SJCRH30 (cell line): Measurements from ENCODE around the gene TEC. TPM values are rescaled to one million over a fixed set of nuclear protein-coding genes. Genes with fewer than 3 reads are reported as not detected.

Experiments
- DNase-seq, 2 experiments: peaks; one replicate each; pipeline ENCODE4 v3.0.0-alpha.2; 2015 to 2020
- H3K27ac ChIP-seq: fragments of 250-450 bp; sonication (Bioruptor Pico); 2 replicates; pipeline ENCODE4 v1.5.1; 2020; ENCODE audit warnings: mild to moderate bottlenecking, moderate library complexity
- H3K27me3 ChIP-seq: fragments of 250-450 bp; sonication (Bioruptor Pico); 2 replicates; pipeline ENCODE4 v1.5.1; 2020; ENCODE audit warnings: mild to moderate bottlenecking, moderate library complexity
- H3K36me3 ChIP-seq: fragments of 250-450 bp; sonication (Bioruptor Pico); 2 replicates; pipeline ENCODE4 v1.5.1; 2020; ENCODE audit warnings: mild to moderate bottlenecking, moderate library complexity
- H3K4me1 ChIP-seq: fragments of 250-450 bp; sonication (Bioruptor Pico); 2 replicates; pipeline ENCODE4 v1.5.1; 2020; ENCODE audit warnings: mild to moderate bottlenecking, moderate library complexity
- H3K4me3 ChIP-seq: fragments of 250-450 bp; sonication (Bioruptor Pico); 2 replicates; pipeline ENCODE4 v1.5.1; 2020; ENCODE audit warnings: mild to moderate bottlenecking, moderate library complexity
- H3K9me3 ChIP-seq: fragments of 250-450 bp; sonication (Bioruptor Pico); replicated peaks from 2 replicates; pipeline ENCODE4 v1.5.1; 2020; ENCODE audit warnings: mild to moderate bottlenecking, moderate library complexity
- total RNA-seq: library from RNA; depleted of rRNA; stranded (reverse); fragments of >200 nt; shearing (Covaris generic); gene quantifications from 2 replicates; pipeline ENCODE4 v1.2.3, GENCODE V29; 2014

TEC gene
- total RNA-seq, 1 experiment from 2014 or later = 11.0 TPM

DNA sequence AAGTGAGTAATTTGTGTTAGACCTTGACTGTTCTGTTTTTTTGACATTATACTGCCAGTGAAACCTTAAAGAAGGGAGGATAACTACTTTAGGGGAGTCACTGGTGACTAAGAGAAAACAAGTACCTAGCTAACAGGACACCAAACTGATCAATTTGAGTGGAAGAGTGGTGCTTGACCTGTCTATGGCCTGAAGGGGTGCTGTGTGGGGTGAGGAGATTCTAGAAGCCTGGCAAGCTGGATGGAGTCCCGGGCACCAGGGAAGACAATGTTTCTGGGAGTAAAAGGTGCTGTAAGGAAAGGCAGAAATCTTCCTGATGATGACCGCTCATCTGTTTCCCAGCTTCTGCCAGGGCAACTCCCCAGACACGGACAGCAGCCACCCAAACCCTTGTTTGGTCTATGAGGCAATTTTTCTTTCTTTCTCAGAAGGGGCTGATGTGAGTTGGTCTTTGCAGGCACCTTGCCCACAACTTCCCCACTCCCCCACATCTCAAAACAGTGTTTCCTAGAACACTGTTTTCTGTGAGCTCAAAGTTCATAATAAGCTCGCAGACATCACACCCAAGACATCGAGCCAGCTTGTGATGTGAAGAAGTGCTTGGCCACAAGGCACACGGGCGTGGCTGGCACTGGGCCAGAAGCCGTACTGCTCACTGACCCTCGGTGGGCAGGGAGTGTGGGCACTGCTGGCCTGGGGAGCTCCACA, 140.2 kb downstream of the TEC start:
- Histone ChIP-seq H3K9me3 (no peaks in the 10 kb centered on the region), H3K4me1 (peaks cover 17% of the 10 kb centered on the region), H3K4me3 (no peak overlapping the region), H3K27me3 (no peaks in the 10 kb centered on the region), H3K36me3 (no peaks in the 10 kb centered on the region), H3K27ac (no peak overlapping the region)
- DNase-seq = no peak

DNA sequence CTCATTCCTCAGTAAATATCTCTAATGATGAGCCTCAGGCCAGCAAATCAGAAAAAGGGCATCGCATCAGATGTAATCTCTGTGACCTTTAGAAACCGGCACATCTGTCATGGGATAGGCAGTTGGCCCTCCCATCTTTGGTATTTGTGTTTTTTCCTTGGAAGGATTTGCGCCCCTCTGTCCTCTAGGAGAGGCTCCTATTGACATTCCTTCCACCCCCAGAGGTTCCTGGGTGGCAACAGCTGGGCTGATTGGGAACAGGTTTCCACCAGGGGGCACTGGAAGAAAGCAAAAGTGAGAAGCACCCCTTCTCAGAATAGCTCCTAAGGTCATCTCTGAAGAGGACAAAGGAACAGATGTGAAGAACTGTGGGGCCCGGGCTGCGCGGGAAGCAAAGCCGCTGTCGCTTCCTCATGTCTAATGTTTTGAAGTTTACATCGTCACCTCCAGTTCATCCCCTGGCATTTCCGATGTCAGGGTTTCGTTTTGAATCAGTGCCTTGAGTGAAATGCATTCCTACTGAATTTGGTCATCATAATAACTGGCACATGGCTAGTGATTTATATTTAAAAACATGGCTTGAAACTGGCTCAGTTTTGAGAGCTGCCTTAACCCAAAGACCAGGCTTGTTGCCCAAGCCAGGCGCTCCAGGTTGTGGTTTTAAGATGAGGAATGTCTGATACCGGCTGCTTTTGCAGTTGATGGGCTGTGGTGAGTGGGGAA, 141.8 kb downstream of the TEC start:
- H3K9me3 ChIP-seq = no peaks in the 10 kb centered on the region
- no peaks in the 10 kb centered on the region for H3K36me3 ChIP-seq
- peaks cover 17% of the 10 kb centered on the region for H3K4me1 ChIP-seq
- H3K4me3 ChIP-seq = peak overlapping the region; percentile 32
- no peaks in the 10 kb centered on the region for H3K27me3 ChIP-seq
- peak; percentile 92 to 96 for DNase-seq
- peak overlapping the region; percentile 74 for H3K27ac ChIP-seq

DNA sequence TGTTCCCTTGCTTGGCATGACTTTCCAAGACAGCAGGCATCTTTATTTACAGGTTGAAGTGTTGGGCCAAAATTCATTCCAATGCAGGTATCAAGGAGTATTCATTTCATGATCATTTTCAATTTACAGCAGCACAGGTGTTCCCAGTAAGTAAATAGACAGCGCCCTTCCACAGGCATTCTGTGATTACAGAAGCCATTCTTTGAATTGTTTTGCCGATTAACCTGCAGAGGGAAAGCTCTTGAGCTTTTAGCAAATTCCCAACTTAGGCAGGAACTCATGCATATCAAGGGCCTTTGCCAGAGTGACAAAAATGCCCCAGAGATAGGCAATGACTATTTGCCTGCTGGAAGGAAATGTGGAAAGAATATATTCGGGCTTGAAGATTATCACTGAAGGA, 142.4 kb downstream of the TEC start:
- Histone ChIP-seq H3K27me3 (no peaks in the 10 kb centered on the region), H3K36me3 (no peaks in the 10 kb centered on the region), H3K9me3 (no peaks in the 10 kb centered on the region), H3K4me3 (peak overlapping the region; percentile 32), H3K4me1 (peaks cover 17% of the 10 kb centered on the region), H3K27ac (peak overlapping the region; percentile 74)
- no peak for DNase-seq

DNA sequence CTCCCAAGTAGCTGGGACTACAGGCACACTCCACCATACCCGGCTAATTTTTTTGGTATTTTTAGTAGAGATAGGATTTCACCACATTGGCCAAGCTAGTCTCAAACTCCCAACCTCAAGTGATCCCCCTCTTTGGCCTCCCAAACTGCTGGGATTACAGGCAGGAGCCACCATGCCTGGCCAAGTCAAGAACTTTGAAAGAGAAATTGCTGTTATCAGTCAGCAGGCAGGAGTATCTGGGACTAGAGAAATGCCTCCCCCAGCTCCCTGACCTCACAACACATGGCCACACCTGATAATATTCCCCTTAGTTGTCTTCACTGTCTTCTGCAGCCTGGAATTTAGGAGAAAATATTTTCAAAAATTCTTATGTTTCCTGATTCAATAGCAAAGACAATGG, 143.0 kb downstream of the TEC start:
- no peak for DNase-seq
- no peaks in the 10 kb centered on the region for H3K27me3 ChIP-seq
- H3K9me3 ChIP-seq = no peaks in the 10 kb centered on the region
- H3K27ac ChIP-seq = no peak overlapping the region
- H3K4me1 ChIP-seq = peaks cover 17% of the 10 kb centered on the region
- no peaks in the 10 kb centered on the region for H3K36me3 ChIP-seq
- H3K4me3 ChIP-seq = no peak overlapping the region

DNA sequence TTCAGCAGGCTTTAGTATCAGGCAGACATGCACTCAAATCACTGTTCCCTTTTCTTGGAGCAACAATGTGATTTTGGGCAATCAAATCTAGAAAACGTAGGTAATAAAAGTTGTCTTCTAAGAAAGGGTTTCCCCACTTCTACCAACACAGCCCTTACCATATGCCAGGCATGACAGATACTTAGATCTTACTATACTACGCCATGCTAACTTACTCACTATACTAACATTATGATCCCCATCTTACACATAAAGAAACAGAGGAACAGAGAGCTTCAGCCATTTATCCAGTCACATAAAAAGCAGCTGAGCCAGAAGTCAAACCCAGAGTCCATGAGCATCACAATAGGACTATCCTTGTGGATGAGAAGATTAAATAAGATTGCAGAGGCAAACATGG, 144.8 kb downstream of the TEC start:
- no peak for DNase-seq

DNA sequence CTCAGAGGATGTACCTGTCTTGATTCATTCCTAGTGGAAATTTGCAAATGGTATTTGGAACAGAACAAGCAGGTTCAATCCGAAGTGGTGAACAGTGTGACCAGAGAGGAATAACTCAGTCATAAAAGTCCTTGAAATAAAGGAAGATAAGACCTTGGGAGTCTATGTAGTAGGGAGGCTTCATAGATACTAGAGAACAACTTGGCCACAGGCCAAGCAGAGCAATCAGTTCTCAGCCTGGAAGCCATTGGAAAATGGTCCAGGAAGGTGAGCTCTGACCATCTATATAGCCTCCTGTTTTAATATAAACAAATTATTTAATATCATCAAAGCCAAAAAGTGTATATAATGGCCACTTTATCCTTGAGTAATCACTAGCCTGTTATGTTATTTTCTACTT, 146.9 kb downstream of the TEC start:
- Histone ChIP-seq H3K4me1 (peaks cover 7% of the 10 kb centered on the region; the same call in 1 of the 2 replicates), H3K27ac (no peak overlapping the region), H3K4me3 (no peak overlapping the region), H3K9me3 (no peaks in the 10 kb centered on the region), H3K36me3 (no peaks in the 10 kb centered on the region), H3K27me3 (no peaks in the 10 kb centered on the region)
- DNase-seq = no peak

More for the DNA sequence above, 144.8 kb downstream of the TEC start:
- Histone ChIP-seq H3K4me1 (peaks cover 17% of the 10 kb centered on the region), H3K4me3 (no peak overlapping the region), H3K9me3 (no peaks in the 10 kb centered on the region), H3K36me3 (no peaks in the 10 kb centered on the region), H3K27ac (no peak overlapping the region), H3K27me3 (no peaks in the 10 kb centered on the region)

DNA sequence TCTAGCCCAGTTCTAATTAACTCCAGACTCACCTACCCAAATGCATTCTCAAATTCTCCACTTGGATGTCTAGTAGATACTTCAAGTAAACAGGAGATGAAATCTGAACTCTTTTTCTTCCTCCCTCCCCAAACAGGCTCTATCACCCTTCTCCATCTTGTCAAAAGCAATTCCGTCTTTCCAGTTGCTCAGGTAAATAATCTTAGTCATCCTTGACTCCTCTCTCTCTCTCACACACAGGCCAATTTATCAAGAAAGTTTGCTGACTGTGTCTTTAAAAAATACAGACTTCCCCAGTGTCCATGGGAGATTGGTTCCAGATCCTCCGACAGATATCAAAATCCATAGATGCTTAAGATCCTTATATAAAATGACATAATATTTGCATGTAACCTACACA, 148.5 kb downstream of the TEC start:
- DNase-seq = no peak
- H3K4me1 ChIP-seq = no peaks in the 10 kb centered on the region

DNA sequence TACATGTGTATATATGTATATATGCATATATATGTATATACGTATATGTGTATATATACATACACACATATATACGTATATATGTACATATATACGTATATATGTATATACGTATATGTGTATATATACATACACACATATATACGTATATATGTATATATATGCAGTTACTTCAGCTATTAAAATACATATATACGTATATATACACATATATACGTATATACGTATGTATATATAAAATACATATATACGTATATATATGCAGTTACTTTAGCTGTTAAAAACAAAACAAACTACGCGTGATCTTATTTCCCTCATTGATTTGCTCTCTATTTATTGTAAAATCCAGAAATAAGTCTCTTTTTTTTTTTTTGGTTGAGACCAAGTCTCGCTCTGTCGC, 149.5 kb downstream of the TEC start:
- no peaks in the 10 kb centered on the region for H3K9me3 ChIP-seq
- H3K4me1 ChIP-seq = no peaks in the 10 kb centered on the region
- no peak overlapping the region for H3K27ac ChIP-seq
- no peak overlapping the region for H3K4me3 ChIP-seq
- no peaks in the 10 kb centered on the region for H3K36me3 ChIP-seq
- H3K27me3 ChIP-seq = no peaks in the 10 kb centered on the region
- DNase-seq = no peak

More for the DNA sequence above, 148.5 kb downstream of the TEC start:
- no peak overlapping the region for H3K27ac ChIP-seq
- no peaks in the 10 kb centered on the region for H3K27me3 ChIP-seq
- H3K9me3 ChIP-seq = no peaks in the 10 kb centered on the region
- no peaks in the 10 kb centered on the region for H3K36me3 ChIP-seq
- no peak overlapping the region for H3K4me3 ChIP-seq

DNA sequence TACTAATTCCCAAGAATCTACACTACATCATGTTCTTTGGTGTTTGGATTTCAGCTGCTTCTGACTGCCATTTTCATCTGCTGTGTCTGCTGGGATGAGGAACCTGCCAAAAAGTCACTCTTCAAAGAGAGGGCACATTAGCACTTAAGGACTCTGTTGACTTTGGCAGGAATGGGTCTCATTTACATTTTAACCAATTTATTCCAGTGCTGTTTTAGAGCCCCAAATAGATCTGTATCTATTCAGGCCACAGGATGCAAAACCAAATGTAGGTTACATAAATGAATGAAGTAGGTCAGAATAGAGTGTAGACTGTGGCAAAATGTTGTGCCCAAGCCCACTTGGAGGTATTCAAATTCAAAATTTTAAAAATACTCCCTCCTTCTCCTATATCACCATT, 150.0 kb downstream of the TEC start:
- H3K36me3 ChIP-seq = no peaks in the 10 kb centered on the region
- no peak overlapping the region for H3K27ac ChIP-seq
- DNase-seq = no peak
- H3K27me3 ChIP-seq = no peaks in the 10 kb centered on the region
- no peaks in the 10 kb centered on the region for H3K4me1 ChIP-seq
- no peak overlapping the region for H3K4me3 ChIP-seq
- H3K9me3 ChIP-seq = no peaks in the 10 kb centered on the region

DNA sequence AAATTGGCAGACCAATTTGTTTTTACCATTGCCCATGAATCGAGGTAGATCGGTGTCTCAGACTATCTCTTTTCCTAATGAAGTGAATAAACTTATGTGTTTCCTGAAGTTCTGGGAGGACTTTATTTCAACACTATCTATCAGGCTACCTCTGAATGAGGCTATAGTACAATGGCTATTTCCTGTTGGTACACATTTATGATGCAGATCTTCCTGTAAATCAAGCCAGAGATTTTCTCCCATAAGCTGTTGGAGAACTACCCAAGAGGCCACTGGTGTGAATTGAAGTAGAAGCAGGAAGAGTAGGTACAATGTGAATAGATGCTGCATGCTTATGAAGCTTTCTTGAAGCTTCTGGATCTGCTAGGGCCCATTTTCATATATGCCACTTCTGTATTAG, 151.6 kb downstream of the TEC start:
- Histone ChIP-seq H3K4me3 (no peak overlapping the region), H3K27ac (no peak overlapping the region), H3K4me1 (no peaks in the 10 kb centered on the region), H3K9me3 (no peaks in the 10 kb centered on the region), H3K27me3 (no peaks in the 10 kb centered on the region), H3K36me3 (no peaks in the 10 kb centered on the region)
- DNase-seq = no peak

DNA sequence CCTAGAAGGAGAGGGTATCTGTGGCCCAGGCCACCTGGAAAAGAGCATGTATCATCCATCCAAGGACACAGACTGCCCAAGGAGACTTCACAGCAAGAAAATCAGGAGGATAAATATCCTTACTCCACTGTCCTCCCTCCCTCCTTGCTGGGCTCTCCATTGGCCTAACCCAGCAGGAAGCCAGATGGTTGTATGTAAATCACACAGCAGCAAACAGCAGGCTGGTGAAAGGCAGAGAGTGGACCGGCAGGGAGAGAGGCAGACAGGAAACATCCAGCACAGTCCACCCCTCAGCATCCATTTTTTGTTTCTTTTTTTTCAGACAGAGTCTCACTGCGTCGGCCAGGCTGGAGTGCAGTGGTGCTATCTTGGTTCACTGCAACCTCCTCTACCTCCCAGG, 153.1 kb downstream of the TEC start:
- Histone ChIP-seq H3K4me1 (no peaks in the 10 kb centered on the region), H3K27me3 (no peaks in the 10 kb centered on the region), H3K9me3 (no peaks in the 10 kb centered on the region), H3K27ac (no peak overlapping the region), H3K36me3 (no peaks in the 10 kb centered on the region), H3K4me3 (no peak overlapping the region)
- DNase-seq = no peak

DNA sequence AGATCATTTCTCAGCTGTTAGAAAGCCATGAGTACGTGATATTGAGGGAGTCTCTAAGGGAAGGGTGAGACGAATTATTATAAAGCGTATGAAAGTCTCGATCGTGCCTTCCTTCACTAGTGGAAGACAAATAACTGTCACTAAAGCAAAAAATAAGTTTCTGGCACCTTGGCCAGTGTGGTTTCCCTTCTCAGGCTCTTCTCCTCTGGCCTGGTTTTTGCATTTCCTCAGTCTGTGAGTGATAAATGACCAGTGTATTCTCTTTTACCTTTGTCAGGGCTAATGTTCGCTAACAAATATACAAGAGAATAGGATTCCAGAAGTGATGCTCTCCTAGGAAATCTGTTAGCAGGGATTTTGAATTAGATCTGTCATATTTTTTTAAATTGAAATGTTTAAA, 155.2 kb downstream of the TEC start:
- DNase-seq = no peak
- no peak overlapping the region for H3K27ac ChIP-seq
- no peaks in the 10 kb centered on the region for H3K36me3 ChIP-seq

DNA sequence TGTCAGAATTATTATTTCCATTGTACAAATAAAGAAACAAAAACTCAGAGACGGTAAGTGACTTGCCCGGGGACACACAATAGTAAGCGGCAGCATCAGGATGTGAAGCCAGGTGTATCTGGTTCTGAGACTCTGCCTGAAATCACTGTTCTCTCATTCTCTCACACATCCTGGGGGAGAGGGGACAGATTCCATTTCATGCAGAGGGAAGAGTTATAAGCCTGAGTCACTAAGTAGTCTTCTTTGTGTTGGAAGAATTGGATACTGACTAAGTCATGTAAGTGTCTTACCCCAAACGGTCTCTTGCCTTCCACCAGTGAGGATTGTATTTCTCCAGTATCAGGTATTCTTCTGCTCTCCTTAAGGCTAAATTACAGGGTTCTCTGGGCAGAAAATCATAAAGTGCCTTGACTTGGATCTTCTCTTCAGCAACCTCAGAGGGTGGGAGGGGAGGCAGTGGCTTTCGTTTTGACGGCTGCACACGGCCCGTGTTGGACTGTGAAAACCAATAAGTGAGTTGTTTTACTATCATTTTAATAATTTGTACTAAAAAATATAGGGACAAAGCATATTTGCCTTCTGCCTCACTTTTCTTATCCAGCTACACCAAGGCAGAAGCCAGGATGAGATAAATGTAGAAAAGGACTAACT, 157.5 kb downstream of the TEC start:
- H3K27me3 ChIP-seq = no peaks in the 10 kb centered on the region
- no peaks in the 10 kb centered on the region for H3K36me3 ChIP-seq
- no peak for DNase-seq
- H3K9me3 ChIP-seq = no peaks in the 10 kb centered on the region
- no peak overlapping the region for H3K27ac ChIP-seq
- no peak overlapping the region for H3K4me3 ChIP-seq
- no peaks in the 10 kb centered on the region for H3K4me1 ChIP-seq

More for the DNA sequence above, 155.2 kb downstream of the TEC start:
- Histone ChIP-seq H3K9me3 (no peaks in the 10 kb centered on the region), H3K4me1 (no peaks in the 10 kb centered on the region), H3K27me3 (no peaks in the 10 kb centered on the region), H3K4me3 (no peak overlapping the region)

DNA sequence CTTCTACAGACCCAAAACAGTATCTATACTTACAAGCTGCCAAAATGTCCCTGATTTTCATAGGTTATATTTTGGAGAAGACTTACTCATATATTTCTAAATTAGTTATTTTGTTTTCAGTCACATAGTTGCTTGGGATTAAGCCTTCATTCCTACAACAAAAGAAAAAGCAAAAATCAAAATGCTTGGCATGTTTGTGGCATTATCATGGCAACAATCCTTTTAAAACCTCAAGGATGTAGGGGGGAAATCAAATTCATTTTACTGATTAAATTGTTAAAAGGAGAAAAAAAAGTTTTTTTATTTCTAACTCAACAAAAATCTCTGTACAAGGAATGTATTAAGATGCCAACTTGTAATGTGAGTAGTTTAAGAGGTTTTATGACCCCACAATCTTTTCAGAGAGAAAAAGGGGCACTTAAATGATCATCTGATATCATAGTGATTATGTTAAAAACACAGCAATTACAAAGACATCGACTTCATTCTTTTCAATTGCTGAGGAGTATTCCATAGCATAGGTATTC, 159.1 kb downstream of the TEC start:
- Histone ChIP-seq H3K36me3 (no peaks in the 10 kb centered on the region), H3K4me1 (no peaks in the 10 kb centered on the region), H3K9me3 (no peaks in the 10 kb centered on the region), H3K27ac (no peak overlapping the region), H3K27me3 (no peaks in the 10 kb centered on the region), H3K4me3 (no peak overlapping the region)
- no peak for DNase-seq
